Fibroblast of skin of right quadriceps (primary cell): ENCODE measurements around the gene CWF19L1.

Experiments used
- DNase-seq: peaks from one replicate; pipeline ENCODE4 v3.0.0-alpha.2; 2013

Gene CWF19L1

GRCh38 chr10:100248820-100249219 lies 18.6 kb downstream of the CWF19L1 start:
- DNase-seq = no peak

GRCh38 chr10:100245484-100246220 lies 21.8 kb downstream of the CWF19L1 start:
- no peak for DNase-seq

- DNase-seq = no peak
These were observed 27.6 kb downstream of the CWF19L1 start for GRCh38 chr10:100239851-100240250.

GRCh38 chr10:100238429-100238828 lies 29.0 kb downstream of the CWF19L1 start:
- no peak for DNase-seq

GRCh38 chr10:100232101-100232500 lies 35.3 kb downstream of the CWF19L1 start:
- DNase-seq = peak; percentile 7

- DNase-seq = no peak
These were observed 37.5 kb downstream of the CWF19L1 start for GRCh38 chr10:100229819-100230422.

GRCh38 chr10:100223879-100224278 lies 43.6 kb downstream of the CWF19L1 start:
- DNase-seq = no peak

GRCh38 chr10:100222529-100222928 lies 44.9 kb downstream of the CWF19L1 start:
- DNase-seq = no peak

- no peak for DNase-seq
These were observed 51.4 kb downstream of the CWF19L1 start for GRCh38 chr10:100216006-100216405.

GRCh38 chr10:100209303-100209702 lies 58.1 kb downstream of the CWF19L1 start:
- DNase-seq = peak; percentile 56

- DNase-seq = no peak
These were observed 59.2 kb downstream of the CWF19L1 start for GRCh38 chr10:100208276-100208675.

- DNase-seq = no peak
These were observed 63.1 kb downstream of the CWF19L1 start for GRCh38 chr10:100204370-100204769.

- DNase-seq = no peak
These were observed 65.9 kb downstream of the CWF19L1 start for GRCh38 chr10:100201549-100201948.

- no peak for DNase-seq
These were observed 72.7 kb downstream of the CWF19L1 start for GRCh38 chr10:100194711-100195110.

GRCh38 chr10:100192350-100192749 lies 75.1 kb downstream of the CWF19L1 start:
- no peak for DNase-seq

- peak; percentile 37 for DNase-seq
These were observed 80.9 kb downstream of the CWF19L1 start for GRCh38 chr10:100186253-100187212.

- peak; percentile 92 for DNase-seq
These were observed 81.8 kb downstream of the CWF19L1 start, which contains the start of gene ERLIN1 for GRCh38 chr10:100185364-100186252. ERLIN1 (minus strand) TSS chr10:100186029; CDS start chr10:100185626, 403 bp downstream.

- peak; percentile 7 for DNase-seq
These were observed 82.6 kb downstream of the CWF19L1 start for GRCh38 chr10:100184840-100185239.

GRCh38 chr10:100184426-100184825 lies 83.0 kb downstream of the CWF19L1 start:
- no peak for DNase-seq

GRCh38 chr10:100183481-100183880 lies 84.0 kb downstream of the CWF19L1 start:
- no peak for DNase-seq

- no peak for DNase-seq
These were observed 84.5 kb downstream of the CWF19L1 start for GRCh38 chr10:100182908-100183307.
